Stimulated activated CD8-positive, alpha-beta memory T cell treated with anti-CD3 and anti-CD28 coated beads, Interleukin-2, amount 100 ng/mL, for 1 hour (primary cell): ENCODE measurements around the gene SYNC.

Experiments used
- DNase-seq, 2 donors: peaks; one replicate each; pipeline ENCODE4 v3.0.0-alpha.2; 2020; ENCODE audit warnings: low read depth in 2 of 2

The SYNC gene

DNA sequence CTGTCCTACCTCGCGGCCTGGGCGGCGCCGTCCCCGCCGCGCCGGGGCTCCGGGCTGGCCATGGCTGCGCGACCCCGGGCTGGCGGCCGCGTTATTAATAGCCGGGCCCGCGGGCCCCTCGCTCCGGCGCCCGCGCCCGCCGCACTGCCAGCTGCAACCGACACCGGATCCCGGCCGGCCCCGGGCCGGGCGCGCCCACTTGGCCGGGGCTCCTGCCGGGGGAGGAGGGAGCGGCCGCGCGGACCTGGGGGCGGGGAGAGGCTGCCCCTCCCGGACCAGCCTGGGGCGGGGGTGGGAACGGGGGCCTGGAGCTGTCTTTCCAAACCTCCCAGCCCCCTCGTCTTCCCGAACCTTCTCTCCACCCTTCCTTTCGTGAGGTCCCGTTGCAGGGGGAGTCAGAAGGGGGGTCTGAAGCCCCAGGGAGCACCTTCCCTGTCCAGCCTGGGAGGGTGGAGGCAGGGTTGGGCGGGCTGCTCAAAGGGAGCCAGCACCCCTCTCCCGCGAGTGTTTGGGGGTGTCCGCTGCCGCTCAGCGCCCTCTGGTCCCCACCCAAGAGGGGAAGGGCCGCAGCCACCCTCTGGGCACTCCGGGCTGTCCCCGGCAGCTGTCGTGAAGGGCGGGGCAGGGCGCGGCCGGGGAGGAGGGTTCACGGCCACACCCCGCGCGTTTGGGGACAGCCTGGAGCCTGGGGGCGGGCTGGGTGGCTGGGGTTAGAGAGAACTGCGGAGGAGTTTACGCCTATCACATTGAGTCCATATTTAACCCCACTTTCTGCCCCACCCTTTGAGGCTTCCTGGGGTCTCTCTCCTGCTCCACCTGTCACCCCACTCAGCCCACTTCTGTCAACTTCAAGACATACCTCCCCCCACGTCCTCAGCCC, at the start of gene SYNC:
Gene SYNC, minus strand, starts transcription at position 172 of the 880 bp plus-strand sequence. Its CDS starts 110 bp downstream, at position 62.
- DNase-seq: no peak

DNA sequence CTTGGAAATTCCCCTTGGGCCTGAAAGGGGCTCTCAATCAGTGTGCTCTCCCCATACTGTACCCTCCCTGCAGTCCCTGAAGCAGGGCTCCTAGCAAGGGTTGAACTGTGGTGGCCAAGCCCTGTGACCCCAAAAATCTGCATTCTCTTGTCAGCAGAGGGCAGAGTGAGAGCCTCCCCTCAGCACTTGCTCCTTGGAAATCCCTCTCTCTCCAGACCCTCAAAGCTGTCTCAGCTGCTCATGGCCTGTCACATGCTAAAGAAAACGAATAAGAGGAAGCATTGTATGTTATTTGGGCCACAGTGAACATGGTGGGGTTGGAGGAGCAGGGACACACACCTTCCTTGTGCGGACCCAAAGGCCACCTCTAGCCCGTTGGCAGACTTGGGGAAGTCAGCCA, 47.2 kb upstream of the SYNC start:
- DNase-seq: no peak

GRCh38 chr1:32749332-32749731, 46.8 kb upstream of the SYNC start:
- DNase-seq: no peak

DNA sequence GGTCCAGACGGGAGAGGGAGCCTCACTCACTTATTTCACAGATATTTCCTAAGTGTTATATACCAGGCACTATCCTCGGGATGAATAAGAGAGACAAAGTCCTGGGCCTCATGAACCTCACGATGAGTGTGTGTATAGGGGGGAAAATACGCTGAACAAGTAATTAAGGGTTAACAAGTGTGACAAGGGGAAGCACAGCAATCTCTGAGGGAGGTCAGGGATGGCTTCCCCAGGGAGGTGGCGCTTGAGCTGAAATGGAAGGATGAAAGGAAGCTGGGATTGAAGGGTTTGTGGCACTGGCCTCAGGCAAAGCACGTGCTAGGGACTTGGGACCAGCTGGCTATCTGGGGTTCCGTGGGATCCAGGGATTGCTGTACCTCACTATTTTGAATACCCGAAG, 46.4 kb upstream of the SYNC start:
- no peak for DNase-seq

- DNase-seq: no peak
Measured at GRCh38 chr1:32748348-32748747, 45.8 kb upstream of the SYNC start.

DNA sequence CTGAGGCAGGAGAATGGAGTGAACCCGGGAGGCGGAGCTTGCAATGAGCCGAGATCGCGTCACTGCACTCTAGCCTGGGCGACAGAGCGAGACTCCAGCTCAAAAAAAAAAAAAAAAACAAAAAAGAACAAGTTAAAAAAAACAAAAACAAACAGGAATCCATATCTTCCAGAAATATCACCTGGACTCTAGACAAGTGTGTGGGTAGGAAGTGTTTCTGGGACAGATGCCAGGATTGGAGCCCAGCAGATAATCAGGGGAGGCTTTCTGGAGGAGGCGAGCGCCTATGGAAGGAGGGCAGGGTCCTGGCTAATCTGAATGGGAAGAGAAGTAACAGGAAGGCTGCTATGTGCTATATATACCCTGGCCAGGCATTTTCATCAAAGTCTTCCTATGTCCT, 43.6 kb upstream of the SYNC start:
- no peak for DNase-seq

DNA sequence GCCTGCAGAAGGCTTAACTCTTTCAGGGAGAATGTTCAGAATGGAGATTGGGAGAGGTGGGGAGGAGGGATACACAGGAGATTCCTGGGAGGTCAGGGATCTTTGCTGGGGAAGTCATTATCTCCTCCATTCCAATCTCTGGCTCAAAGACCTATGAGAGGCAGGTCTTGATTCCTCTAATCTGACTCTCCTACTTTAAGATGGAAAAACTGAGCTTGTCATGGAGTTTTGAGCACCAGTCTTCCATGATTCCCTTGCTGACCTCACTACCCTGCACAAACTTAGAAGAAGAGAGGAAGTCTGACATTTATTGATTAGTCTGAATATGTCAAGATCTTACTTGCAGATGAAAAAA, 41.5 kb upstream of the SYNC start:
- DNase-seq: no peak

DNA sequence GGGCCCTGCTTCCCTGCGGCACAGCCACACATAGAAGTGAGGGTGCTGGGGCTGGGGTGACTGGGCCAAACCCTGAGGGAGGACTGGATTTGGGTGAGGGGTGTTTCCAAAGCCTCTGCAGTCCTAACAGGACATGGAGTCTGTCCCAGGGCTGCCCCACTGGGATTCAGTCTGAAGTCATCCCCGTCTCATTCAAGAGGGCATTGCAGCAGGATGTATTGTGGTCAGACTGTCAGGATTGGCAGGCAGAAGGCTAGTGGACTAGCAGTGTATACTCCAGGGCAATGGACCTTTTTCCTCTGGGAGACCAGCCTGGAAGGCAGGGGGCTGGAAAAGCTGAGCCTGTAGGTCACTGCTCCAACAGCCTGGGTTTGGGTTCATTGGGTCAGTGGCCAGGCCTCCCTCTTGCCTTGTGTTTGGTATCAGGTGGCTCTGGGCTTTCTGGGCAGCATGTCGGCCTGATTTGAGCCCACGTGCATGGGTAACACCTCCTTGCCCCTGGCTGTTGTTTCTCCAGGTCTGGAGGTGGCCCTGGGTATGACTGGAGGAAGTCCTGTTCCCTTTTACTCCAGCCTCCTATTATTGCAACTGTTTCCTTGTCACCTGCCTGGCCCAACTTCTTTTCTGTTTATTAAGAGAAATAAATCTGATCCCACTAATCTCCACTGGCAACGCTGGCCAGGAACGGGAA, 41.0 kb upstream of the SYNC start:
- DNase-seq: no peak

DNA sequence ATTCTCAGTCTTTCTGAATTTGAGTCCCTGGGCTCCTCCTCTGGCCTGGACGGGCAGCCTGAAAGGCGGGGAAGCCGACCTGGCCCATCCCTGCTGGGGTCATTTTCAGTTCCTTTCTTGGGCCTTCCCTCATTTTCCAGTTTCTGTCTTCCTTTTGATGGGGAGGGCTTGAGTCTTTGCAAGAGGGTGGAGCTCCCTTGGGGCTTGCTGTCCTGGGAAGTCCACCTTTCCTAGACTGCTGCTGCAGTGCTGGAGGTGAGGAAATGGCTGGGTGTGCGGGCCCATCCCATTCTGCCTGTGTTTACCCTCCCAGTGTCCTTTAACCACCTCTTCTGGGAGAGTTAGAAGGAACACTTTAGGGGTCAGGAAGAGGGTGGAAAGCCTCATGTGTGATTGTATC, 40.4 kb upstream of the SYNC start:
- no peak for DNase-seq

GRCh38 chr1:32742199-32742947, 39.8 kb upstream of the SYNC start:
- no peak for DNase-seq

GRCh38 chr1:32741413-32742198, 39.0 kb upstream of the SYNC start:
- DNase-seq: no peak

- no peak for DNase-seq
Measured at GRCh38 chr1:32741059-32741412, 38.5 kb upstream of the SYNC start.

DNA sequence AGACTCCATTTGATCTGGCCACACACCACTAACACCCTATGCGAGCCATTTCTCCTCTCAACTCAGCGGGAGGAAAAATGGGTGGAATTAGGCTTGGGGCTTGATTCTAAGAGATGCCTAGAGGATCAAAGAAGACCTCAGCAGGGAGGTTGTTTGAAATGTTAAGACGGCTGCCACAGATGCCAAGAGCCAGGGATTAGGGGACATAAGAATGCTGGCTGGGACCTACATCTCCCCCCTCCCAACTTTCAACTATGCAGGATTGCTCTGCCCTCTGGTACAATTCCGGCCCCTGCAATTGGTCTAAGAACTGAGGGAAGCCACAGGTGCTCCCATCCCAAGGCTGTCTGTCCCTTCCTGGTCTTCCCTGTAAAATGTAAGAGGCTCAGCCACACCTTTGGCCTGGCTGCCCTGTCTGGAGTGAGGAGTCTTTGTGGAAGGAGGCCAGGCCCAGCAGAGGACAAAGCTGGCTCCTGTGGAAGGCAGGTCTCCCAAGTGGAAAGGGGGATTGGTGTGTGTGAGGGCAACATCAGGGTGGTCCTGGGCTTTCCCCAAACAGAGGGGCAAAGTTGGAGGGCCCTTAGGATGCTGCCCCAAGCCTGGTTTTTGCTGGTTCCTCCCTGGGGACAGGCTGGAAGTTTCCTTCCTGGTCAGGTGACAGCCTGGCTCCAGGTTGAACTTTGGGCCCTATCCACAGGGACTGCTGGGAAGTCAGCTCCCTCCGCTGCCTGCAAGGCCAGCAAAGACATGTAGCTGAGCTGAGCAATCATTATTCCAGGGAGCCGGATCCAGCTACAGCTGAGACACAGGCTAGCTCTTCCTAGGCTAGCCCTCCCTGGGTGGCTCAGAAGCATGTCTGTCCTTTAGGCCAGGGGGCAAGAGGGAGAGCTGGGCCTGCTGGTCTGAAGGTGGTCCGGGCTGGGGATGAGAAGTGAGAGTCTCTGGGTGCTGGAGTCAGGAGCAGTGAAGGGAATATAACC, 34.5 kb upstream of the SYNC start:
- DNase-seq: no peak

DNA sequence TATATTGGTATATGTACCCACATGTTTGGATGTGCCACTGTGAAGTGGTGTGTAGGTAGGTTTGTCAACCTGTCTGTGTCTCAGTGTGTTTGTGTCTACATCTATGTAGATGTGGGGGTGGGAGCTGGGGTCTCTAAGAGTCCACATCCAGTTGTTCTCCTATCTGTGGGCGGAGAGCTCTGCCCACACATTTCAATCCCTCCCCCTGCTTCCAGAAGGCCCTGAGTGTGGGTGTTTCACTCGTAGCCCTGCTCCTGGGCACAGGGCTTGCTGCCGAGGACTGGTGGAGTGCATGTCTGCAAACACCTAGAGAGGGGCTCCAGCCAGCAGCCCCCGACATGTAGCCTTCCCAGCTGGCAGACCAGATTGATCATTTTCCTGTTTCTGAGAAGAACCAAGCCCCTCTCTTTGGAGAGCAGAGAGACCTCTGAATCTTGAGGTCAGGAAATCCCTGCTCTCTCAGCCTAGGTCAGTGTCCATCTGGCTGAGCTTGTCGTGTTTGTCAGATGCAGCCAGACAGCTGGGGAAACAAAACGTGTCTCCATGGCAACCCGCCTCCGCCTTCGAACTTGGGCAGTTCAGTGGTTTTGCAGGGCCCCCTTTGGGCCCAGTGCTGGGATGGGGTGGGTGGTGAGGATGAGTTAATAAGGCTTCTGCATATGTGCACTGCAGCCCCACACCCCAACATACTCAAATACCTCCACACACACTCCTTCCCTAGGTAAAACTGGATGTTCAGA, 31.2 kb upstream of the SYNC start:
- no peak for DNase-seq

- DNase-seq: no peak
Measured at GRCh38 chr1:32729254-32730046, 26.9 kb upstream of the SYNC start.

DNA sequence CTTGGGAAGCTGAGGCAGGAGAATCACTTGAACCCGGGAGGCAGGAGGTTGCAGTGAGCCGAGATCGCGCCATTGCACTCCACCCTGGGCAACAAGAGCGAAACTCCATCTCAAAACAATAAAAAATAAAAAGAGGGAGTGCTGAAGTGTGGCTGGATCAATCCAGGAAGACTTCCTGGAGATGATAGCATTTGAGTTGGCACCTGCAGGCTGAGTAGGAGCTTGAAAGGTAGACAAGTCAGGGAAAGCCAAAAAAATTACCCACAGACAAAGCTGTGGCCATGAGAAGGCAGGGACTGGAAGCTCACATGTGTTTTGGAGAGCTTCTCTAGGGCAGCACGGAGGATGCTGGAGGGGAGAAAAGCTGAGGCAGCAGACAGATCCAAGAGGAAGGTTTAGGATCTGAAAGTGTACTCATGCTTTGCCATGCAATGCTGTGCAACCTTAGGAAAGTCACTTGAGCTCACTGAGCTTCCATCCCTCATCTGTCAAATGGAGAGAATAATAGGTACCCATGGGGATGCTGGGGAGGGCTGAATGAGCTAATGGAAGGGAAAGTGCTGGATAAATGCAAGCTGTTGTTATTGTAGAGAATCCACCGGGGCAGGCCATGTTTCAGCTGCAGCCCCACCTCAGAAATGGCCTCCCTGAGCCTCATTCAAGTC, 26.0 kb upstream of the SYNC start:
- no peak for DNase-seq

DNA sequence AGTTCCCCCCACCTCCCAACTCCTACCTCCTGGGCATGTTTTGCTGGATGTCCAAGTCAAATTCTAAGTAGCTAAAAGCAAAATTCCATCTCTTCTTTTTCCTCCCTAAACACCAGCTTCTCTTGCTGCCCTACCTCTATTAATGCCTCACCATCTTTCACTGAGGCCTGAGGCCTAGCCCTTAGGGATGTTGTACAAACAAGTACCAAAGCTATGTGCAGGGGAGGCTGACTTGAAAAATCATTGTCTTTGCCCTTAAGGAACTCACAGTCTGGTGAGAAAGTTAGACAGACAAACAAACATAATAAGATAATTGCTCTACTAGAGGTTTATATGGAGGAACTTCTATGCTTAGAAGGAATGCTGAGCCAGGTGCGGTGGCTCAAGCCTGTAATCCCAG, 25.3 kb upstream of the SYNC start:
- no peak for DNase-seq

DNA sequence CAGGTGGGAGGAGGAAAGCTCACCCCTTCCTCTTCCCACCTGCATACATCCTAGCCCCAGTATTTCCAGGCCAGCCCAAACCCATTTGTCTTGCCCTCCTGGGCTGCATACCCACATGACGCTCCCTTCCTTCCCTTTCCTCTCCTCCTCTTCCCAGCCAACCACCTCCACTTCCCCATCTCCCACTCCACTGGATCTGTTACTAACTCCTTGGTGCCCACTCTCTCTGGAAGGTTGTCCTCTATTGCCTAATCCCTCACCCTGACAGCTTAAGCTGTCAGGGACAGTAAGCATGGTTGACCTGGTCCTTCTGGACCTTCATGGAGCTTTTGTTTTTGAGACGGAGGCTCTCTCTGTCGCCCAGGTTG, 23.0 kb upstream of the SYNC start:
- DNase-seq: no peak
